Motor neuron (in vitro differentiated cells): Measurements from ENCODE around the gene FXYD4. TPM values are rescaled to one million over a fixed set of nuclear protein-coding genes. Genes with fewer than 3 reads are reported as not detected.
"Not testable (repeated sequence)": the region's sequence is repeated elsewhere in the genome, so short reads cannot be mapped to it uniquely, and the experiment has no call there.

Experiments used
- ATAC-seq, 8 experiments: fragments of 200-7000 bp; cut with Tn5 transposase; replicated peaks in 6 of 8; 2 replicates each; pipeline ENCODE4 v1.8.0; 2021; ENCODE audit warnings: mild to moderate bottlenecking in 8 of 8, moderate library complexity in 8 of 8
- H3K27ac ChIP-seq, 2 donors: fragments of 250-450 bp; sonication (Bioruptor Pico); 2 replicates each; pipeline ENCODE4 v1.9.0; 2021; ENCODE audit warnings: antibody characterized with exemption in 2 of 2, mild to moderate bottlenecking in 2 of 2, moderate library complexity in 1 of 2
- H3K4me1 ChIP-seq, 2 donors: fragments of 250-450 bp; sonication (Bioruptor Pico); replicated peaks in 1 of 2; 2 replicates each; pipeline ENCODE4 v1.6.1; 2021; ENCODE audit warnings: antibody characterized with exemption in 2 of 2, mild to moderate bottlenecking in 2 of 2, moderate library complexity in 1 of 2
- H3K4me3 ChIP-seq, 5 donors: fragments of 250-450 bp; sonication (Bioruptor Pico); 2 replicates each; pipeline ENCODE4 v1.9.0; 2021; ENCODE audit warnings: antibody characterized with exemption in 5 of 5, mild to moderate bottlenecking in 5 of 5, moderate library complexity in 4 of 5
- whole genome bisulfite sequencing, 10 experiments: fragments of 450-650 bp; shearing (Covaris generic); methylation state at CpG; one replicate each; pipeline ENCODE4 v1.0.0; 2022; 5-methylcytosine and 5-hydroxymethylcytosine counted together
- in situ Hi-C, 9 experiments: fragments of 400-800 bp; cut with MboI; loops; one replicate each; pipeline ENCODE4 v1.15.0; 2021; ENCODE audit warnings: low sequenced_read_pairs in 9 of 9, low pct_unique_long_range_greater_than_20kb in 2 of 9; ENCODE audit not compliant: unreplicated experiment in 9 of 9
- total RNA-seq, 8 experiments: library from RNA; unstranded; fragments of 300-600 nt; gene quantifications; 2 replicates each; pipeline versions ENCODE4 v1.2.3 to v1.2.4, GENCODE V29; 2022

The FXYD4 gene
- total RNA-seq, 8 experiments from 2014 or later: 0.29 TPM; not detected in 7

GRCh38 chr10:43384252-43385221, 13.1 kb downstream of the FXYD4 start:
- WGBS, 10 experiments: 75 to 100% (median 93%) methylated on average over 1 to 4 of the region's 10 CpGs; no CpG with 5 or more reads in 2 of the 10 experiments
- Histone ChIP-seq H3K27ac (no peak overlapping the region), H3K4me1 (peaks cover 5 to 8% of the 10 kb centered on the region in 2 donors), H3K4me3 (no peak overlapping the region)
- in situ Hi-C loops: no loop called here
- ATAC-seq: peak in 3 of 8 experiments; percentile 3 to 19 (median 6)

- Histone ChIP-seq H3K4me3 (no peak overlapping the region), H3K27ac (no peak overlapping the region), H3K4me1 (peaks cover 5% of the 10 kb centered on the region in 2 donors)
- WGBS, 10 experiments: 48 to 100% (median 88%) methylated on average over 1 to 5 of the region's 5 CpGs
- in situ Hi-C loops: no loop called here
- ATAC-seq: no peak
Observed at GRCh38 chr10:43385412-43386004, 14.1 kb downstream of the FXYD4 start.

GRCh38 chr10:43386549-43386948, 15.1 kb downstream of the FXYD4 start:
- in situ Hi-C loops: no loop called here
- no peaks in the 10 kb centered on the region for H3K4me1 ChIP-seq
- WGBS, 10 experiments: 70 to 100% (median 100%) methylated on average over 1 to 2 of the region's 4 CpGs; no CpG with 5 or more reads in 2 of the 10 experiments
- H3K4me3 ChIP-seq: no peak overlapping the region
- no peak for ATAC-seq
- no peak overlapping the region for H3K27ac ChIP-seq

GRCh38 chr10:43386981-43387677, 15.7 kb downstream of the FXYD4 start:
- in situ Hi-C loops: no loop called here
- 92 to 100% (median 96%) methylated on average over 1 to 20 of the region's 29 CpGs; no CpG with 5 or more reads in 2 of the 10 experiments for WGBS, 10 experiments
- Histone ChIP-seq H3K4me3 (no peak overlapping the region), H3K27ac (no peak overlapping the region), H3K4me1 (no peaks in the 10 kb centered on the region)
- peak in 3 of 8 experiments; percentile 12 to 38 (median 33) for ATAC-seq

- Histone ChIP-seq H3K4me1 (no peaks in the 10 kb centered on the region), H3K4me3 (no peak overlapping the region), H3K27ac (no peak overlapping the region)
- in situ Hi-C loops: no loop called here
- no peak for ATAC-seq
- whole genome bisulfite sequencing, 10 experiments: 14 to 100% (median 82%) methylated on average over 1 to 4 of the region's 5 CpGs; no CpG with 5 or more reads in 1 of the 10 experiments
Observed at GRCh38 chr10:43387678-43388032, 16.2 kb downstream of the FXYD4 start.

- WGBS, 10 experiments: 60 to 100% (median 91%) methylated on average over 1 to 3 of the region's 3 CpGs; no CpG with 5 or more reads in 2 of the 10 experiments
- Histone ChIP-seq H3K27ac (no peak overlapping the region), H3K4me1 (peaks cover 0 to under 1% of the 10 kb centered on the region in 2 donors), H3K4me3 (no peak overlapping the region)
- in situ Hi-C loops: no loop called here
- no peak for ATAC-seq
Observed at GRCh38 chr10:43389867-43390266, 18.4 kb downstream of the FXYD4 start.

GRCh38 chr10:43390333-43390732, 18.9 kb downstream of the FXYD4 start:
- in situ Hi-C loops: no loop called here
- no peak for ATAC-seq
- no peak overlapping the region for H3K4me3 ChIP-seq
- 83 to 100% (median 90%) methylated on average over 1 to 5 of the region's 5 CpGs; no CpG with 5 or more reads in 2 of the 10 experiments for WGBS, 10 experiments
- H3K27ac ChIP-seq: no peak overlapping the region
- peaks cover 2 to 3% of the 10 kb centered on the region in 2 donors for H3K4me1 ChIP-seq

GRCh38 chr10:43390759-43391158, 19.3 kb downstream of the FXYD4 start:
- ATAC-seq: peak in 5 of 8 experiments; percentile 10 to 72 (median 32)
- no peak overlapping the region for H3K27ac ChIP-seq
- H3K4me3 ChIP-seq: no peak overlapping the region
- 40 to 100% (median 100%) methylated on average over 1 to 3 of the region's 7 CpGs; no CpG with 5 or more reads in 4 of the 10 experiments for WGBS, 10 experiments
- in situ Hi-C loops: no loop called here
- H3K4me1 ChIP-seq: peaks cover 6 to 7% of the 10 kb centered on the region in 2 donors

GRCh38 chr10:43391496-43391895, 20.1 kb downstream of the FXYD4 start:
- peaks cover 7% of the 10 kb centered on the region in 2 donors for H3K4me1 ChIP-seq
- no peak for ATAC-seq
- no peak overlapping the region for H3K4me3 ChIP-seq
- 88 to 100% (median 98%) methylated on average over 2 to 5 of the region's 6 CpGs; no CpG with 5 or more reads in 5 of the 10 experiments for WGBS, 10 experiments
- in situ Hi-C loops: no loop called here
- H3K27ac ChIP-seq: no peak overlapping the region

GRCh38 chr10:43392748-43393147, 21.3 kb downstream of the FXYD4 start:
- H3K4me3 ChIP-seq: no peak overlapping the region
- peaks cover 7 to 10% of the 10 kb centered on the region in 2 donors for H3K4me1 ChIP-seq
- no peak for ATAC-seq
- in situ Hi-C loops: no loop called here
- 71 to 100% (median 91%) methylated on average over 1 to 3 of the region's 3 CpGs; no CpG with 5 or more reads in 3 of the 10 experiments for whole genome bisulfite sequencing, 10 experiments
- no peak overlapping the region for H3K27ac ChIP-seq

- ATAC-seq, H3K27ac ChIP-seq, in situ Hi-C loops, H3K4me3 ChIP-seq: not testable (repeated sequence)
- 92 to 97% (median 94%) methylated on average over 3 to 7 of the region's 11 CpGs; no CpG with 5 or more reads in 4 of the 10 experiments for WGBS, 10 experiments
- peaks cover 10 to 14% of the 10 kb centered on the region in 2 donors for H3K4me1 ChIP-seq
Observed at GRCh38 chr10:43393186-43393585, 21.8 kb downstream of the FXYD4 start.

- no peak for ATAC-seq
Observed at GRCh38 chr10:43393606-43394360, 22.3 kb downstream of the FXYD4 start.

More at GRCh38 chr10:43393606-43394360, 22.3 kb downstream of the FXYD4 start:
- Histone ChIP-seq H3K27ac (no peak overlapping the region), H3K4me3 (no peak overlapping the region), H3K4me1 (peaks cover 15 to 19% of the 10 kb centered on the region in 2 donors)
- WGBS, 10 experiments: 75 to 100% (median 97%) methylated on average over 1 to 3 of the region's 3 CpGs; no CpG with 5 or more reads in 2 of the 10 experiments
- in situ Hi-C loops: no loop called here
